K562 (cell line): ENCODE measurements around the gene CLP1. TPM values are rescaled to one million over a fixed set of nuclear protein-coding genes. Genes with fewer than 3 reads are reported as not detected.

ENCODE experiments used
- BHLHE40 ChIP-seq: IDR thresholded peaks from 2 replicates; pipeline ENCODE4 v1.6.1; 2011; ENCODE audit warnings: low read length, improper control_type of control experiment
- CCAR2 ChIP-seq: fragments of 200-400 bp; formaldehyde crosslinking; IDR thresholded peaks from 2 replicates; pipeline ENCODE4 v1.6.1; 2017; ENCODE audit warnings: mild to moderate bottlenecking, low read depth, low read length
- CHCHD3 ChIP-seq: fragments of 250-450 bp; sonication (Bioruptor Pico); IDR thresholded peaks from 2 replicates; pipeline ENCODE4 v2.1.2; 2022; ENCODE audit warnings: mild to moderate bottlenecking
- EGR1 ChIP-seq: fragments of 450-650 bp; conservative IDR thresholded peaks from 2 replicates; pipeline ENCODE4 v1.6.1; 2017; ENCODE audit warnings: mild to moderate bottlenecking
- ESRRA ChIP-seq: fragments of 450-650 bp; IDR thresholded peaks from 2 replicates; pipeline ENCODE4 v1.6.1; 2014; ENCODE audit warnings: low read depth, mild to moderate bottlenecking, moderate library complexity, borderline replicate concordance
- FOXP1 ChIP-seq: sonication (generic); formaldehyde crosslinking; IDR thresholded peaks from 2 replicates; pipeline ENCODE4 v1.8.0; 2022; ENCODE audit warnings: mild to moderate bottlenecking, missing genetic modification reagents
- HOXB6 ChIP-seq: fragments of 250-450 bp; sonication (Bioruptor Pico); IDR thresholded peaks from 2 replicates; pipeline ENCODE4 v1.5.1; 2022; ENCODE audit warnings: mild to moderate bottlenecking, borderline replicate concordance
- LCOR ChIP-seq: sonication (generic); formaldehyde crosslinking; IDR thresholded peaks from 2 replicates; pipeline ENCODE4 v1.8.0; 2022; ENCODE audit warnings: mild to moderate bottlenecking, missing genetic modification reagents
- MAFG ChIP-seq: fragments of 450-650 bp; conservative IDR thresholded peaks from 2 replicates; pipeline ENCODE4 v1.6.1; 2016; ENCODE audit warnings: missing genetic modification characterization, missing compliant biosample characterization
- MAFK ChIP-seq: IDR thresholded peaks from 2 replicates; pipeline ENCODE4 v1.6.1; 2011; ENCODE audit warnings: low read length, improper control_type of control experiment
- RB1 ChIP-seq: fragments of 450-650 bp; IDR thresholded peaks from 2 replicates; pipeline ENCODE4 v1.6.1; 2017; ENCODE audit warnings: low read depth, mild to moderate bottlenecking
- RBM34 ChIP-seq: fragments of 200-400 bp; formaldehyde crosslinking; IDR thresholded peaks from 2 replicates; pipeline ENCODE4 v1.6.1; 2018; ENCODE audit warnings: low read length, borderline replicate concordance; ENCODE audit not compliant: insufficient read depth
- SFPQ ChIP-seq: fragments of 200-400 bp; formaldehyde crosslinking; IDR thresholded peaks from 2 replicates; pipeline ENCODE4 v1.6.1; 2017; ENCODE audit warnings: mild to moderate bottlenecking, low read depth, low read length, moderate library complexity
- SRSF1 ChIP-seq: fragments of 200-400 bp; formaldehyde crosslinking; IDR thresholded peaks from 2 replicates; pipeline ENCODE4 v1.6.1; 2017; ENCODE audit warnings: mild to moderate bottlenecking, low read depth, low read length, moderate library complexity
- TEAD4 ChIP-seq, 2 experiments: sonication (generic) in 1 of 2; formaldehyde crosslinking in 1 of 2; IDR thresholded peaks; 2 replicates each; pipeline versions ENCODE4 v1.6.1 to v1.8.0; 2012 to 2022; ENCODE audit warnings: borderline replicate concordance in 1 of 2, inconsistent platforms in 1 of 2, low read length in 1 of 2, mild to moderate bottlenecking in 1 of 2, missing genetic modification reagents in 1 of 2
- ZBTB26 ChIP-seq: fragments of 450-650 bp; formaldehyde crosslinking; IDR thresholded peaks from 2 replicates; pipeline ENCODE4 v1.4.0; 2022; ENCODE audit warnings: missing genetic modification characterization
- ZFP91 ChIP-seq: sonication (generic); formaldehyde crosslinking; IDR thresholded peaks from 2 replicates; pipeline ENCODE4 v1.8.0; 2022; ENCODE audit warnings: mild to moderate bottlenecking, missing genetic modification reagents
- ZNF408 ChIP-seq: fragments of 250-450 bp; sonication (Bioruptor Pico); IDR thresholded peaks from 2 replicates; pipeline ENCODE4 v1.4.0; 2020; ENCODE audit warnings: low read depth, mild to moderate bottlenecking, moderate library complexity
- ZNF436 ChIP-seq: fragments of 250-450, 450-650 bp; sonication (Bioruptor Pico); formaldehyde crosslinking; IDR thresholded peaks from 2 replicates; pipeline ENCODE4 v1.7.0; 2020; ENCODE audit warnings: mild to moderate bottlenecking
- ZNF445 ChIP-seq: fragments of 250-450 bp; sonication (Bioruptor Pico); IDR thresholded peaks from 2 replicates; pipeline ENCODE4 v1.4.0; 2020; ENCODE audit warnings: low read depth, mild to moderate bottlenecking, moderate library complexity
- ZNF766 ChIP-seq: fragments of 200-800 bp; sonication (Bioruptor generic); conservative IDR thresholded peaks from 2 replicates; pipeline ENCODE4 v1.6.1; 2016; ENCODE audit warnings: missing genetic modification characterization, missing compliant biosample characterization
- ZZZ3 ChIP-seq: fragments of 450-650 bp; IDR thresholded peaks from 2 replicates; pipeline ENCODE4 v1.6.1; 2016; ENCODE audit warnings: antibody characterized with exemption, mild to moderate bottlenecking, moderate library complexity
- polyA plus RNA-seq, 8 experiments: library from polyadenylated mRNA; depleted of rRNA in 4 of 8; stranded (reverse) in 5 of 8; unstranded in 3 of 8; fragments of >200 nt; fragmentation: Nextera tagmentation in 2 of 8; fragmentation: Illumina TruSeq in 1 of 8; extraction: Ambion mirVana in 2 of 8; extraction: Trizol in 1 of 8; gene quantifications; 2 replicates each; pipeline versions ENCODE4 v1.2.1 to v1.2.3, GENCODE V29; 2011 to 2014; ENCODE audit warnings: inconsistent platforms in 1 of 8, missing spikeins in 1 of 8
- total RNA-seq, 7 experiments: library from RNA; depleted of rRNA in 6 of 7; stranded (reverse); fragments of >200 nt in 6 of 7; fragmentation: Illumina TruSeq in 2 of 7; extraction: Trizol in 2 of 7; gene quantifications; 2 replicates each; pipeline versions ENCODE4 v1.2.1 to v1.2.3, GENCODE V29; 2011 to 2021; ENCODE audit warnings: low replicate concordance in 1 of 7
- TF ChIP-seq, protein P1 (sequence below): sonication (generic); formaldehyde crosslinking; IDR thresholded peaks from 2 replicates; pipeline ENCODE4 v1.8.0; 2022; ENCODE audit warnings: missing genetic modification reagents, mild to moderate bottlenecking, borderline replicate concordance

Gene CLP1
- total and polyA plus RNA-seq, 9 of the 15 experiments (the other 6 are each of a cell fraction or from before 2014, with no cell fraction given): 19.1 to 46.2 (median 27.8) TPM

DNA sequence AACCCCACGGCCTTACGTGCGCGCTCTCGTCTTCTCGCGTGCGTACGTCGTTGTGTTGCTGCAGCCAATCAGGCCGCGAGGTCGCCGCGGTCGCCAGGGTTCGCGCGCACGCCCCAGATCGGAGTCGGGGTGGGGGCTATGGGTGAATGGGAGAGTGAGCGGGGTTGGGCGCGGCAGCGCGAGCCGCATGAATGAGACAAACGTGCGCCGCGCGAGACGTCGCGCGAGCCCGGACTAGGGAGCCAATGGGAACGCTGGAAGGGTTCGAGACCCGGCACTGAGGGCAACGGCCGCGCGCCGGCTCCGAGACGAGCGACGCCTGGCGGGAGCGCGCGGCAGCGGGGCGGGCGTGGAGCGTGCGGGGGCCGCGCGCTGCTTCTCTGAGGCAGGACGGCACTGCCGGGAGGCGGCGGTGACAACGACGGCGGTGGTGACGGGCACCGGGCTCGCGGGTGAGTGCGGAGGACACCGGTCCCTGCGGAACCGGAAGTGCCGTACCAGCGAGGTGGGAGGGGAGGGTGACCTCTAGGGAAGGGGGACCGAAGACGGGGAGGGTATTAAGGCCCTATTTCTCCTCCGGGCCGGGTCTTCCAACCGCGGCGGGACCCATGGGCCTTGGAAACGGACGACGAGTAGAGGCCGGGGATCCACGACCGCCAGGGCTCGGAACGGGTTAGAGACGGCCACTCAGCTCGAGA is 10.3 kb downstream of the CLP1 start, which contains the start of gene ZDHHC5 (continued):
- TF ChIP-seq ESRRA (peak; percentile 90), RB1 (peak; percentile 89), ZNF436 (CRISPR knock-in tag) (no peak), ZNF445 (CRISPR knock-in tag) (no peak), CHCHD3 (CRISPR knock-in tag) (peak; percentile 40; the same call in 1 of the 2 replicates), BHLHE40 (peak; percentile 84), ZFP91 (no peak), FOXP1 (CRISPR knock-in tag) (peak; percentile 75), SFPQ (no peak), RBM34 (no peak), ZZZ3 (no peak), TEAD4 (IDR thresholded peaks at IDR 0.05; ENCODE audit: low read length) (no peak), TEAD4 (CRISPR knock-in tag; IDR thresholded peaks at IDR 0.05; ENCODE audit: borderline replicate concordance) (no peak), CCAR2 (no peak), MAFG (tag) (no peak), MAFK (no peak), ZBTB26 (CRISPR knock-in tag) (0 out of 2 replicates have a peak, but pooled peaks have one; percentile 47), LCOR (no peak), EGR1 (peak; percentile 77), SRSF1 (no peak), ZNF766 (CRISPR knock-in tag) (peak; percentile 60), ZNF408 (CRISPR knock-in tag) (no peak), HOXB6 (CRISPR knock-in tag) (no peak)
- TF ChIP-seq, protein P1, sequence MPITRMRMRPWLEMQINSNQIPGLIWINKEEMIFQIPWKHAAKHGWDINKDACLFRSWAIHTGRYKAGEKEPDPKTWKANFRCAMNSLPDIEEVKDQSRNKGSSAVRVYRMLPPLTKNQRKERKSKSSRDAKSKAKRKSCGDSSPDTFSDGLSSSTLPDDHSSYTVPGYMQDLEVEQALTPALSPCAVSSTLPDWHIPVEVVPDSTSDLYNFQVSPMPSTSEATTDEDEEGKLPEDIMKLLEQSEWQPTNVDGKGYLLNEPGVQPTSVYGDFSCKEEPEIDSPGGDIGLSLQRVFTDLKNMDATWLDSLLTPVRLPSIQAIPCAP (CRISPR knock-in tag): no peak
